ENCODE results near the gene TMPRSS13.

Gene TMPRSS13

DNA sequence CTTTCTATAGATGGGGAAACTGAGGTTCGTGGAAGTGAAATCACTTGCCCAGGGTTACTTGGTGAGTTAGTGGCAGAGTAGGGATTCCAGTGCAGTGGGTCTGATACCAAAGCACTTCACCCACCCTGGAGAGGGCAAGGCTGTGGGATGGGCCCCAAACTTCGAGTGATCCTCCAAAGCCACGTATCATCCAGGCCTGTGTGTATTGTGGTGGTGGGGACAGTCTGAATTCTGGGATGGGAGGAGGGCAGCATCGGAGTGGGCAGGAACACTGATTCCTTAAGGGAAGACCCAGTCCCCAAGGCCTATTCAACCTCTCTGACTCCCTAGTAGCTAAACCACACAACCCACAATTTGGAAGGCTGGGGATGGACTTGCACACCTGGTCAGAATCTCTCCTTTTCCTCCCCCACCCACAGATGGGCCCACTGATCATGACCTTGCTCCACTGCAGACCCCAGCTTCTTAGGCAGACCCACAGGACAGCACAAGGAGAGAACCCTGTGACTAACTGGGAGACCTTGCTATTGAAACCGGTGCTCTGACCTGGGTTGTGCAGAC, 11.5 kb downstream of the TMPRSS13 start:
- no peak overlapping the region for H3K4me3 ChIP-seq (ENCODE audit: low read length)
- no peak for DNase-seq (ENCODE audit: low read depth, low spot score)

DNA sequence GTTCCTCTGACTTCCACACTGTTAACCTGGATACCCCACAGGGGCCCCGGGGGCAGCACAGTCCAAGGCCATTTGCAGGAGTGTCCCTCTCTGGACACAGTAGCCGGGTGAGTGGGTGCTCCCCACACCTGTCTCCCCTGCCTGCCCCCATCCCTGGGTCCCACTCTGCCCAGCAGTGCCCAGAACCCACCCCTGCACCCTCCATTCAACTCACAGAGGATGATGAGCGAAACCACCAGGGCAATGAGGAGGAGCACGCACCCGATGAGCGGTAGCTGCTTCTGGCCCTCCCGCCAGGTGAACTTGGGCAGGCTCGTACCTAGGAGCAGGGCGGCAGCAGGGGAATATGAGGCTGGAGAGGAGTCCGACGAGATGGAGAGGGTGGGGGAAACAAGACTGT, 12.2 kb downstream of the TMPRSS13 start:
- H3K4me3 ChIP-seq (ENCODE audit: low read length): no peak overlapping the region
- no peak for DNase-seq (ENCODE audit: low read depth, low spot score)

DNA sequence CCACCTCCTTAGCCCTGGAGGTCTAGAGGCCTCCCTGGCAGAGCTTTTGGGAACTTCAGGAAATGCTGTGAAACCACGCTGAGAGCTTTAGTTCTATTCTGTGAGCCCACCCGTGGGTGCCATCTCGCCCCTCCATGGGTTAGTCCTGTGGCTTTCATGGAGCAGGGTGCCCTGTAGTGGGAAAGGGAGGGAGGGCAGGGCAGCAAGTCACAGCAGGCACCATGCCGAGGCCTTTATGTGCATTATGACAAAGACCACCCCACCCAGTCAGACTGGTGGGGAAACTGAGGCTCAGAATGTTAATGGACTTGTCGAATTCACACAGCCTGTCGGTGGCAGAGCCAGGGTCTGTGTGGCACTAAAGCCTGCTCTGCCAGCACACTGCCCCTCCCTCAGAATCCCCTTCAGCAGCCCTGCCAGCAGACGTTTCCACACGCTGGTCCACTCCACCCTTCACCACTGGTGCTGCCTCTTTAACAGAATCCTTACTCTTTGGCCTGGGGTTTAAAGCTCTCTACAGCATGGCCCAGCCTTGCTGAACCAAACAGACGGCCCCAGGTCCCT, 13.4 kb downstream of the TMPRSS13 start:
- no peak for DNase-seq (ENCODE audit: low read depth, low spot score)

DNA sequence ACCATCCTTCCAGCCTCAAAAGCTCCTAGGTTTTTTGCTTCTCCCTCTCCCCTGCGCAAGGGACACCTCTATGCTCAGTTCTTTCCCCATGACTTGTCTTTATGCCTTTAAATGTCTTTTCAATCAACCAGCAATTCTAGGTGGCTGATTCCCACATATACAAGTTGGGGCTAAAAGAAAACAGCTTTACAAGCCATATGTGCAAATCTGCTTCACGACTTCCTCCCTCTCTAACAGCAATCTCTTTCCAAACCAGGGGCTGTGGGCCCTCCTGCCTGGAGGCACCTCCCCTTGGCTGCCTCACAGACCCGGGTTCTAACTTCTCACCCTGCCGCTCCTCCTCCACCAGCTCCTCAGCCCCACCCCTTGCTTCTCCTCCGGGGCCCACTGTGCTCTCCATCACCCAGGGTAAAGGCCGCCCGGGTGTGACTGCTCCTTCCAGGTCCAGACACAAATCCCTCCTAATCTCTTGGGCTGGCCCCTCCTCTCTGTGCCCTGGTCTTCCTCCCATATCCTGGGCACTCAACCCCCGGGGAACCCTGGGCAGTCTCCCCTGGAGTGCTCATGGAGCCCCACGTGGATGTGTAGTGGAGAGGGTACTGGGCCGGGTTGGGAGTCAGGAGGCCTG, 14.1 kb downstream of the TMPRSS13 start:
- no peak for DNase-seq (ENCODE audit: low read depth, low spot score)
- no peak overlapping the region for H3K4me3 ChIP-seq (ENCODE audit: low read length)

More for the DNA sequence above, 13.4 kb downstream of the TMPRSS13 start:
- no peak overlapping the region for H3K4me3 ChIP-seq (ENCODE audit: low read length)

DNA sequence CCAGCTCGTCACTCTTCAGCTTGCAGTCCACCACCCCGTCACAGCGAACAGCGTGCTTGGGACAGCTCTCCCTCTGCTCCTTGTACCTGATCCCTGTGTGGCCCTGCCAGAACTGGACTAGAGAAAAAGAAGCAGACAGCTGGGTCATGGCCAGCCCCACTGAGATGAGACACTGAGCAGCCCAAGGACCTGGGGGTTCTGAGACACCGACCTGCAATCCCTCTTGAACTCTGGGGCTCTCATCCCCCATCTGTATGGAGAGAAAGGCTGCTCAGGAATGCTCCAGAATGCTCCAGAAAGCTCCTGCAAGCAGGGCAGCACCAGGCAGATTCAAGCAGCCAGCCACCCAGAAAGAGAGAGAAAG, 14.8 kb downstream of the TMPRSS13 start:
- DNase-seq (ENCODE audit: low read depth, low spot score): no peak
- no peak overlapping the region for H3K4me3 ChIP-seq (ENCODE audit: low read length)

DNA sequence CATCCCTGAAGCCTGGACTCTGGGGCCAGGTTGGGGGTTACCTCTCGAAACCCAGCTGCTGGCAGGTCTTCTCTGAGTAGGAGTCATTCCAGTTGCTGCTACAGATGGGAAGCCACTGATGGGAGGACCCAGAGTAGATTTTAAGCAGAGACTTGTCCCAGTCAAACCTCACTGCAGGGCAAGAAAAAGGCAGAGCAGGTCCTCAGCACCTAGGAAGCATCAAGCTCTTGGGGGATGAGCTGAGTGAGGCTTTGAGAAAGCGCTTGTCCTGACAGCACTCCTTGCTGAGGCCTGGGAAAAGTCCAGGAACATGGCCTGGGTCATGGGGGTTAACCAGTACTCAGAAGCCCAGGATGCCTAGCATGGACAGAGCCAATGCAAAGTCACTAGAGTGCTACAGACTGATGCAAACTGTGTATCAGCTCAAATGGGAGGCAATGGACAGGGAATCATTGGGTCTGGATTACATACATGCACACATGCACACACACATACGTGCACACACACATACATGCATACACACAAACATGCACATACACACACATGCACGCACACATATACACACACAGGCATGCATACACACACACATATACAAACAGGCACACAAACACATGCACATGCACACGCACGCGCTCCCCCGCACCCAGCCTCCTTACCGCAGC, 15.3 kb downstream of the TMPRSS13 start:
- H3K4me3 ChIP-seq (ENCODE audit: low read length): no peak overlapping the region
- no peak for DNase-seq (ENCODE audit: low read depth, low spot score)

DNA sequence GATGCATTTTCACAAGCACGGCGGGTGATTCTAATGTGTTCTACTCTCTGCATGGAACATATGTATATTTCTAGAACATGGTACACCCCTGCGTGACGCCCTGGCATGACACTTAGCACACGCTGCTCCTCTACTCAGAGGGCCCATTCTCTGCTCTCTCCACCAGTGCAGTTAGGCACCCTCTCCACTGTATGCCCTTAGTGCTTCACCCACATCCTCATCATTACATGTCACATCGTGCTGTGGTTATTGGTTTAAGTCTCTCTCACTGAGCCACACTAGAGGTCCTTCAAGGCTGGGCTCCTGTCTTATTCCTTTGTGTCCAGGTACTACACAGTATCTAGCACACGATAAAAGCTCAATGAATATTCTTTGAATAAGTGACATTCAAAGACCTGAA, 16.7 kb downstream of the TMPRSS13 start:
- H3K4me3 ChIP-seq (ENCODE audit: low read length): no peak overlapping the region
- no peak for DNase-seq (ENCODE audit: low read depth, low spot score)

DNA sequence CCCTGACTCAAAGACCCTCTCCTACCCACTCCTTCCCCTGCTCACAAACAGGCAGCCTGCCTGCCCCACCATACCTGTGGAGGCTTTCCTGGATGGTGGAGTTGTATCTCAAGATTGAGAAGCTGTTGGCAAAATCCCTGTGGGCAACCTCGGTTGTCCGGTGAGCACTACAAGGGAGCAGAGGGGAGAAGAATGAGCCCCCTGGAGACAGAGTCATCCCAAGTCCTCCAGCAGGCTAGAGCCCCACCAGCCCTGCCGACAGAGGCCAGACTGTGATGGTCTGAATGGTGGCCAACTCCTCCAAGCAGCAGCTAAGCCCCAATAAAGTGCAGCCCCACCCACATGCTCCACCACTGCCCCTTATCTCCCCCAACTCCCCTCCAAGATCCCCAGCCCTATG, 17.5 kb downstream of the TMPRSS13 start:
- H3K4me3 ChIP-seq (ENCODE audit: low read length): no peak overlapping the region
- no peak for DNase-seq (ENCODE audit: low read depth, low spot score)

DNA sequence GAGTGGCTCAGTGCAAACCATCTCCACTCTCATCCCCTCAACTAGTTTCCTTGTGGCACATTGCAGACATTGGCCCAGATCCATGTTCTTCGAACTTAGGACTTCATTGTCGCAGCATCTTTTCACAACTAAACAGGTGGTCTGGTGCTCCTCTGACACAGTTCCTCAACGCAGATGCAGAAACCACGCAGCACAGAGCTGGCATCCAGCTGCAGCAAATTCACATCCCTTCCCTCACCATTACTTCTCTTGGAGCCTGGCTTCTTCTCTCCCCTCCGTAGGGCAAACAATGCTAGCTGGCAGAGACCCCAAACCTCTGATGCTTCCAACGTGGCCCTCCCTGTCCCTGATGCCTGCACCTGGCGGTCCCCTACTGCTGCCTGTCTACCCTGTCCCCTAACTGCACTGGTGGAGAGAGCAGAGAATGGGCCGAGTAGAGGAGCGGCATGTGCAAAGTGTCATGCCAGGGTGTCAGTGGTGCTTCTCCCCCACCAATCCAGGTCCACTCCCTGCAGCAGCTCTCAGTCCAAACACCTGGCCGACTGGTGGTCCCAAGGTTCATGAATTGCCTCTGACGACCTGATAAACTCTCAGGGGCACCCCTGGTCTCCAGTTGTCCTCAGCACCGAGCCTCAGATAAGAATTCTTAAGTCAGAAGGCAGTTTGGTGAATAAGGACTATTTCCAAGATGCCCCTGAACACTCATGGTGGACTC, 18.1 kb downstream of the TMPRSS13 start:
- no peak overlapping the region for H3K4me3 ChIP-seq (ENCODE audit: low read length)
- DNase-seq (ENCODE audit: low read depth, low spot score): no peak

DNA sequence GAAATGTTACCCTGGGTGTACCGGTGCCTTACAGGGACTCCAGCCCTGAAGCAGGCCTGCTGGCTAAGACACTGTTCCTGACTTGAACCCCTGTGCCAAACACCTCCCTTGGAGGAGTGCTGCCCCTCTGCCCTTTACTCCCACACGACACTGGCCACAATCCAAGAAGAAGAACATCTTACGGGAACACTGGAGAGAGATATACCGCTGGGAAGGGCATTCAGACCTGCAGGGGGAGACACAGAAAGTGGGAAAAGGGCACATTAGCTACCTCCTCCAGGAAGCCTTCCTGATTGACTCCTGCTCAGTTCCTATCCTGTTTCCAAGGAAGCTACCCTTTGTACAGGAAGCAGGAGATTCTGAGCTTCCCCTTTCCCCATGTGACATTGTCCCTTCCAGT, 18.7 kb downstream of the TMPRSS13 start:
- no peak overlapping the region for H3K4me3 ChIP-seq (ENCODE audit: low read length)
- no peak for DNase-seq (ENCODE audit: low read depth, low spot score)

DNA sequence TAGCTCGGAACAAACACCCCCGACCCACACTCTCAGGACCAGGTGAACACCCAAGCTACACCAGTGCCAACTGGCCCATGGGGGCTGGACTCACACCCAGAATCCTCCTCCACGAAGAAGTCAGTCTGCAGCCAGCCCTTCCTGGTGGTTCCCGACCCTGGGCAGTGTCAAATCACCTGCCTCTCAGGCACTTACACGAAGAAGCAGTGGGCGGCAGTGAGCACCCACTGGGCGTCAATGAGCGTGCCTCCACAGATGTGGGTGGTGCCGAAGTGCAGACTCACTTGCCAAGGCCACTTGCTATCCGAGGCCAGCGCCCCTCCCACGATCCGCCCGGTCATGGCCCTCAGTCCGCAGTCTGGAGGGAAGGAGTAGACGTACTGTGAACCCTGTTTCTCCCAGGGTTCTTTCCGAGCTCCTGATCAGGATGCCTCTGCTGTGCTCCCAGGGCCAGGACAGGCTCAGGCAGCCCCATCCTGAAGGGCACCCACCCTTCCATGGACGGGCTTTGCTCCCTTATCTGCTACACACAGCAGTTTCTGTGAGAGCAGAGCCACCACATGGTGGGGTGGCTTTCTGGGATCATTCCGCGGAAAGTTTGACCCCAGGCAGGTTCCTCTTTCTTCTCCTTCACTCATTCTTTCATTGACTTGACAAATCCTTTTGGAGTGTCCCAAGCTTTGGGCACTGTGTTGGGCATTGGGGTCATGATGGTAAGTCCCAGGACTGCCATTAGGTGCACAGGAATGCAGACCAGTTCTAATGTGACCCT, 19.4 kb downstream of the TMPRSS13 start:
- H3K4me3 ChIP-seq (ENCODE audit: low read length): no peak overlapping the region
- DNase-seq (ENCODE audit: low read depth, low spot score): no peak

DNA sequence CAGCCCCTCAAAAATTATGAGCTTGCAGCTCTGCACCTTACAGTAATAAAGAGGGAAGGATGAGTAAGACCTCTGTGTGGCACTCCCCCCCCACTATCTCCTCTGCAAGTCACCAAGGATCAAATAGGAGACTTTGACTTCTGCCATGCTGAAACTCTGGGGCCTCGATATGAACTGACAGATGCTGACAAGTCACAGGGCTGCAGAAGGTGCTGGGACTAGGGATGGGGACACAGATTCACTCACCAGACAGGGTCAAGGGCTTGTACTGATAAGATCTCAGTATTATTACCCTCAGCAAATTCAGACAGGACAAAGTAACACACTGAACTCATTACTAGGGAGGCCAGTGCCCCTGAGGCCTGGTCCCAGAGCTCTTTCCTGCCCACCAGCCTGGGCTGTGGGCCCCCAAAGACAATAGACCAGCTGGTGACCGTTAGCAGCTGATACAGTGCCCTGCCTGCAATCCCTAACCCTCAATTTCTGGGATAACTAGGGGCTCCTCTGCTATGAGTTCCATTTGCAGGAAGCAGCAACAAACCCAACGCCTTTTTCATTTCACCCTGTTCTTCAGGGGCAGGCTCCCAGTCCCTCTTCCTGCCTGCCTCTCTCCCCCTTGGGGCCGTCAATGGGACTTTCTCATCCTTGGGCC, 20.1 kb downstream of the TMPRSS13 start:
- no peak overlapping the region for H3K4me3 ChIP-seq (ENCODE audit: low read length)
- no peak for DNase-seq (ENCODE audit: low read depth, low spot score)

DNA sequence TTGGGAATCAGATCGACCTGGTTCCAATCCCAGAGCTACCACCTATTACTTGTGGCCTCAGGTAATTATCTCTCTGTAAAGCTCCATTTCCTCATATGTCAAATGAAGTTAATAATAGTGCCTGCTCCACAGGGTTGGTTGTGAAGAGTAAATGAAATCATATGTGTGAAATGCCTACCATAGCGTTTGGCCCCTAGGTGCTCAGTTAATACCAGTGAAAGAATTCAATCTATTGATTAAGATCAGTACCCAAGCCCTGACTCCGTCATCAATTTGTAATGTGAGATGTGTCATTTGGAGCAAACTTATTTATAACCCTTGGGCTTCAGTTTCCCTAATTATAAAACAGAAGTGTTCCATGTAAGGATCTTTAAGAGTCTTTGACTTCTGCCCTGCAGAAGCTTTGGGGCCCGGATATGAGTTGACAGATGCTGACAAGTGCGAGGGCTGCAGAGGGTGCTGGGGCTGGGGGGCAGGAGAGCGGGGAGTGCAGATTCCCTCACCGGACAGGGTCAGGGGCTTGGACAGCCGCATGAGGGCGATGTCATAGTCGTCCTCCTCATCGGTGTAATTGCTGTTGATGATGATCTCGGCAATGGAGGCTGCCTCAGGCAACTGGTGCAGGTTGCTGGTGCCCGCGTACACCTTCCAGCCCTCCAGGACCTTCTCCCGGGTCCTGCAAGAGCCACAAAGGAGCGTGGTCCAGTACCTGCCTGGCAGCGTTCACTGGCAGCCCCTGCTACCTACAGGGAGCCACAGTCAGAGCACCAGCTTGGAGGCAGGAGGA, 20.9 kb downstream of the TMPRSS13 start:
- no peak overlapping the region for H3K4me3 ChIP-seq (ENCODE audit: low read length)
- DNase-seq (ENCODE audit: low read depth, low spot score): no peak

DNA sequence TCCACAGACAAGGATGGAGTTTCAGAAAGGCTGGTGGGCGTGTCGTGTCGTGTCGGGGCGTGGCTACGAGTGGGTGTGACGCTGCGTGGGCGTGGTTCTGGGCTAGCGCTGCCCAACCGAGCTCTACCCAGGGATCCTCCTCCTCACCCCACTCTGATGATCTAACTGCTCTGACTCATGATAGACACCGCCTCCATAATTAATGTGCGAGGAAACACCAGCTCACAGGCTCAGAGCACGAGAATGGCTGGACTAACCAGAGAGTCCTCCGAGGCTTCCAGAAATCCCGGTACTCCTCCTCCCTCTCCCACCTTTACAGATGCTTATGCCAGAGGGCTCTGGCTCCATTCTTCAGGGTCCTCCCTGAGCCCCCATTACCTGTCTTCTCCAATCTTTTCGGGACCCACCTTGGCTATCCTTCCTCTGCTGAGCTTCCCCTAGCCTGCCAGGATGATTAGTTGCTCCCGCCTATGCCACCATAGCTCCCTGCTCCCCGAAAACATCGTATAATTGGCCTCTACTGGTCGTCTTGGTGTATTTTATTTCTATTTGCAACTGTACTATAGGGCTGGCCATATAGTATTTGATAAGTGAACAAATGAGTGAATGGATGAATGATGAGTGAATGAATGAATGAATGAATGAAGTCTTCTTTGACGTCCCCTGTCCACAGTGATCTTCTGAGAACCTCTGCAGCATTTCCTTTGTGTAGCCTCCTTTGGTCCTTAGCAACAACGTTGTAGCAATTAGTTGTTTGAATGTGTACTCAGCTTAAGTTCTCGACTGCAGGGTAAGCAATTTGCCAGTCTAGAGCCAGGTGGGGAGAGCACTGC, 21.7 kb downstream of the TMPRSS13 start:
- DNase-seq (ENCODE audit: low read depth, low spot score): peak; percentile 88
- H3K4me3 ChIP-seq (ENCODE audit: low read length): peak overlapping the region; percentile 48

DNA sequence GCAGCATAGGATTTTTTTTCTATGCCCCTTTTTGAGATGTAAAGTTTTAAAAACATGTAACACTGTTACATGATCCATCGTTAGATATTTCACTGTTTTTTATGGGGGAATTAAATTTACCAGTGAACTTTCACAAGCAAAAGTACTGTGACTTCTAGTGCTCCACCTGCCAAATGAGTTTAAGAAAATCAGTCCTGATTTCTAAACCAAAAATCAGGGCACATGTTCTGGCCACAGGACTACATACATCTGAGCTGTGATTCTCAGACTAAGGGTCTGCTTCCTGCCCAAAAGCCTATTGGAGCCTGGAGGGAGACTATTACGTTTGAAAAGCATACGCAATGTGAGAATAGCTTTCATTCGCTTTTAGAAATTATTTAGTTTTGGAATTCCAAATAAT, 22.5 kb downstream of the TMPRSS13 start:
- H3K4me3 ChIP-seq (ENCODE audit: low read length): no peak overlapping the region
- no peak for DNase-seq (ENCODE audit: low read depth, low spot score)

DNA sequence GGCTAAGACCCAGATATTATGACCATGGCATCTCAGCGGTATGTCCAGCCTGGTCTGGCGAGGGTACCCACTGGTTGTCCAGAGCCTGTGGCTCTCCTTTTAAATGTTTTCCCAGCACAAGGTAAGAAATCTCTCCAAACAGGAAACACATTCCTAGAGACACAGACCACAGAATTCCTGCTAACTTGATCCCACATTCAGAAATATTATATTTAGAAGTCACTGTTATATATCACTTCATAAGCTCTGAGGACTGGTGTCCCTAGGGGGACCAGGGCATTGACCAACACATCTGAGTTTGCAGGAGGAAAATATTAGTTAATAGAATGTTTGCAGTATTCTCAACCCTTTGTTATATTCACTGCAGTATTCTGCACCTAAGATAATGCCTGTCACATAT, 23.1 kb downstream of the TMPRSS13 start:
- no peak for DNase-seq (ENCODE audit: low read depth, low spot score)
- H3K4me3 ChIP-seq (ENCODE audit: low read length): no peak overlapping the region

DNA sequence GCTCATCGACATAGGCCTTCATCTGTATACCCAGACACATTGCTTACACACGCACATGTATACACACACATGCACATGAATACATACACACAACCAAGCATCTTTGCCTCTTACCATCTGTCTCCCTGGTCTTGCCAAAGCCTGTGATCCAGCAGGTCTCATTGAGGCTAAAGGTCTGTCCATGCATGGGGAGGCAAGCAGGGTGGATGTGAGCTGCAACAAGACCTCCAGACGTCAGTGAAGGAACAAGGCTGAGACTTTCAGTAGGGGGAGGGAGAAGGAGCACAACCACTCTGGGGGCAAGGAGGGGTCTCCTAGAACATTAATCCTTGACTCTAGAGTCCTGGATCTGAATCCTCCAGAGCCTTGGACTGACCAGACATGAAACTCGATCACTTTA, 23.7 kb downstream of the TMPRSS13 start:
- no peak for DNase-seq (ENCODE audit: low read depth, low spot score)
- H3K4me3 ChIP-seq (ENCODE audit: low read length): no peak overlapping the region

All from Jurkat, Clone E6-1 (cell line).